HepG2 (cell line): ENCODE measurements around the gene MYCBP2. TPM values are rescaled to one million over a fixed set of nuclear protein-coding genes. Genes with fewer than 3 reads are reported as not detected.

Experiments
- ATAC-seq: fragments of 200-7000 bp; cut with Tn5 transposase; 3 replicates; pipeline ENCODE4 v1.9.1; 2020; ENCODE audit warnings: mild to moderate bottlenecking, moderate library complexity
- BruUV-seq: library from RNA; stranded (reverse); fragments of 400-500 nt; replicated peaks from 2 replicates; lab custom pipeline; 2021; lab: Mats Ljungman, UMichigan
- CTCF ChIA-PET: fragments of 300-600 bp; formaldehyde crosslinking; extraction: SDS; loops from one replicate; lab custom pipeline; 2021; ENCODE audit warnings: low total read pairs, inconsistent platforms, low intra/inter-chr PET ratio; lab: Yijun Ruan, JAX
- POLR2A ChIA-PET: fragments of 350-600 bp; sonication (Branson Sonifier 250); formaldehyde crosslinking; loops from one replicate; lab custom pipeline; 2020; ENCODE audit warnings: antibody characterized with exemption, inconsistent platforms; lab: Yijun Ruan, JAX
- DNase-seq: peaks from one replicate; pipeline ENCODE4 v3.0.0-alpha.2; 2015; ENCODE audit warnings: low spot score
- FAIRE-seq: peaks from 3 replicates; lab custom pipeline; 2011; peaks lifted over from hg19 to GRCh38; lab: Jason Lieb, UNC
- H2AFZ ChIP-seq: one replicate; pipeline ENCODE4 v1.6.1; 2011; ENCODE audit warnings: low read length, inconsistent platforms
- H3K27ac ChIP-seq: fragments of 300-600 bp; 3 replicates; pipeline ENCODE4 v1.8.0; 2011; ENCODE audit warnings: mixed run types, mild to moderate bottlenecking, mixed read lengths, low read length, inconsistent platforms; ENCODE audit not compliant: insufficient read depth; ENCODE audit errors: extremely low read length
- H3K27me3 ChIP-seq, 2 experiments: fragments of 200-600 bp in 1 of 2; 2 replicates in 1 of 2; 3 replicates in 1 of 2; pipeline versions ENCODE4 v1.6.0 to v1.8.0; 2011; ENCODE audit warnings: low read length in 2 of 2, mild to moderate bottlenecking in 2 of 2, moderate library complexity in 2 of 2, inconsistent platforms in 1 of 2; ENCODE audit not compliant: insufficient read depth in 2 of 2, control insufficient read depth in 1 of 2
- H3K36me3 ChIP-seq, 2 experiments: fragments of 200-600 bp in 1 of 2; replicated peaks in 1 of 2; 2 replicates in 1 of 2; 3 replicates in 1 of 2; pipeline versions ENCODE4 v1.5.1 to v1.8.0; 2011; ENCODE audit warnings: low read length in 2 of 2, inconsistent platforms in 1 of 2; ENCODE audit not compliant: insufficient read depth in 2 of 2, control insufficient read depth in 1 of 2
- H3K4me1 ChIP-seq: 2 replicates; pipeline ENCODE4 v1.5.1; 2012; ENCODE audit warnings: low read length, inconsistent platforms; ENCODE audit not compliant: insufficient read depth
- H3K4me2 ChIP-seq: 2 replicates; pipeline ENCODE4 v1.6.0; 2011; ENCODE audit warnings: low read depth, low read length, inconsistent platforms
- H3K4me3 ChIP-seq, 3 experiments: fragments of 200-600 bp in 1 of 3; sonication (generic), shearing (Covaris generic) in 1 of 3; replicated peaks in 1 of 3; 2 replicates each; pipeline ENCODE4 v1.5.1; 2011 to 2016; ENCODE audit warnings: low read length in 3 of 3, inconsistent platforms in 2 of 3, low read depth in 2 of 3, mild to moderate bottlenecking in 2 of 3, control low read depth in 1 of 3, mixed read lengths in 1 of 3; ENCODE audit not compliant: insufficient read depth in 1 of 3
- H3K79me2 ChIP-seq: one replicate; pipeline ENCODE4 v1.6.1; 2011; ENCODE audit warnings: low read length, inconsistent platforms; ENCODE audit not compliant: insufficient read depth
- H3K9ac ChIP-seq: 2 replicates; pipeline ENCODE4 v1.6.0; 2011; ENCODE audit warnings: mild to moderate bottlenecking, low read depth, low read length, inconsistent platforms; ENCODE audit not compliant: insufficient read depth
- H3K9me3 ChIP-seq: 2 replicates; pipeline ENCODE4 v1.5.1; 2012; ENCODE audit warnings: mild to moderate bottlenecking, low read length
- H4K20me1 ChIP-seq: 2 replicates; pipeline ENCODE4 v1.6.0; 2011; ENCODE audit warnings: inconsistent platforms, mild to moderate bottlenecking, low read length, moderate library complexity; ENCODE audit not compliant: insufficient read depth
- BATF2 ChIP-seq: sonication (generic); formaldehyde crosslinking; IDR thresholded peaks from 2 replicates; pipeline ENCODE4 v1.8.0; 2022; ENCODE audit warnings: mild to moderate bottlenecking, missing genetic modification reagents, moderate library complexity
- CBX2 ChIP-seq, 2 experiments: fragments of 200-600 bp in 1 of 2; sonication (generic); formaldehyde crosslinking in 1 of 2; IDR thresholded peaks; 2 replicates each; pipeline versions ENCODE4 v1.7.0 to v1.8.1; 2018 to 2022; ENCODE audit warnings: low read depth in 2 of 2, low read length in 1 of 2, mild to moderate bottlenecking in 1 of 2, missing genetic modification reagents in 1 of 2
- FOSL1 ChIP-seq: sonication (generic); formaldehyde crosslinking; IDR thresholded peaks from 2 replicates; pipeline ENCODE4 v1.9.0; 2021; ENCODE audit warnings: missing genetic modification reagents, borderline replicate concordance
- FUBP1 ChIP-seq: sonication (generic); formaldehyde crosslinking; IDR thresholded peaks from 2 replicates; pipeline ENCODE4 v1.5.1; 2020; ENCODE audit warnings: missing genetic modification reagents, mild to moderate bottlenecking, borderline replicate concordance
- MIER2 ChIP-seq: IDR thresholded peaks from 2 replicates; pipeline ENCODE4 v1.6.1; 2016; ENCODE audit warnings: missing biosample characterization, missing genetic modification reagents
- PHF20 ChIP-seq: sonication (generic); formaldehyde crosslinking; IDR thresholded peaks from 2 replicates; pipeline ENCODE4 v1.5.0; 2020; ENCODE audit warnings: mild to moderate bottlenecking, missing genetic modification reagents
- POLR2A ChIP-seq, 2 experiments: IDR thresholded peaks; 2 replicates each; pipeline ENCODE4 v1.6.1; 2011; ENCODE audit warnings: low read depth in 2 of 2, low read length in 2 of 2, mild to moderate bottlenecking in 1 of 2, moderate library complexity in 1 of 2; ENCODE audit not compliant: insufficient read depth in 1 of 2
- ZNF230 ChIP-seq: sonication (generic); formaldehyde crosslinking; IDR thresholded peaks from 2 replicates; pipeline ENCODE4 v1.4.0; 2020; ENCODE audit warnings: mild to moderate bottlenecking, missing genetic modification reagents
- ZNF33B ChIP-seq: sonication (generic); formaldehyde crosslinking; IDR thresholded peaks from 2 replicates; pipeline ENCODE4 v1.5.1; 2020; ENCODE audit warnings: mild to moderate bottlenecking, missing genetic modification reagents
- ZNF747 ChIP-seq: sonication (generic); formaldehyde crosslinking; IDR thresholded peaks from 2 replicates; pipeline ENCODE4 v1.8.1; 2023; ENCODE audit warnings: missing genetic modification reagents, mild to moderate bottlenecking, borderline replicate concordance
- whole genome bisulfite sequencing: methylation state at CpG from one replicate; pipeline ENCODE4 v1.1.6; 2017; ENCODE audit warnings: low lambda C conversion rate; 5-methylcytosine and 5-hydroxymethylcytosine counted together
- in situ Hi-C: cut with HindIII; loops from 2 replicates; pipeline ENCODE4 v1.10.0; 2017; ENCODE audit warnings: low pct_unique_long_range_greater_than_20kb; ENCODE audit not compliant: extremely low pct_ligation_motif_present
- intact Hi-C: fragments of 100-400 bp; cut with micrococcal nuclease; formaldehyde crosslinking; loops from one replicate; pipeline ENCODE4 v1.10.0; 2022; ENCODE audit not compliant: unreplicated experiment
- polyA plus RNA-seq, 8 experiments: library from polyadenylated mRNA; depleted of rRNA in 3 of 8; stranded (reverse) in 7 of 8; unstranded in 1 of 8; fragments of >200 nt; fragmentation: Illumina TruSeq in 4 of 8; extraction: Trizol in 4 of 8; gene quantifications; 2 replicates each; pipeline versions ENCODE4 v1.2.1 to v1.2.3, GENCODE V29; 2011 to 2016; ENCODE audit warnings: low read depth in 4 of 8, missing spikeins in 1 of 8, mixed read lengths in 1 of 8; ENCODE audit not compliant: insufficient read depth in 1 of 8
- total RNA-seq, 5 experiments: library from RNA; depleted of rRNA; stranded (reverse); fragments of >200 nt; fragmentation: Illumina TruSeq; extraction: Trizol; gene quantifications; 2 replicates each; pipeline ENCODE4 v1.2.3, GENCODE V29; 2016; ENCODE audit warnings: low read depth in 1 of 5
- TF ChIP-seq, protein P1 (sequence below): sonication (generic); formaldehyde crosslinking; IDR thresholded peaks from 2 replicates; pipeline ENCODE4 v1.5.0; 2020; ENCODE audit warnings: missing genetic modification reagents, mild to moderate bottlenecking, borderline replicate concordance
- TF ChIP-seq, protein P2 (sequence below): sonication (generic); formaldehyde crosslinking; IDR thresholded peaks from 2 replicates; pipeline ENCODE4 v1.5.0; 2020; ENCODE audit warnings: missing genetic modification reagents, mild to moderate bottlenecking, borderline replicate concordance

Gene MYCBP2
- total and polyA plus RNA-seq, 2 of the 13 experiments (the other 11 are each of a cell fraction or from before 2014, with no cell fraction given): 16.3 to 35.3 TPM

- in situ Hi-C loops: no loop called here
- WGBS: 91% methylated on average over 1 of the region's 1 CpG
Measured at GRCh38 chr13:77190349-77190958, 136.4 kb downstream of the MYCBP2 start.

More at GRCh38 chr13:77190349-77190958, 136.4 kb downstream of the MYCBP2 start:
- H3K27ac ChIP-seq: no peak overlapping the region
- no peak for DNase-seq
- no peaks in the 10 kb centered on the region for H3K9me3 ChIP-seq
- FAIRE-seq: no peak
- H3K4me2 ChIP-seq: no peak overlapping the region
- TF ChIP-seq FOSL1 (CRISPR knock-in tag) (no peak), ZNF33B (CRISPR knock-in tag) (no peak), FUBP1 (no peak), MIER2 (CRISPR knock-in tag) (no peak), BATF2 (no peak), POLR2A (IDR thresholded peaks at IDR 0.05; ENCODE audit: insufficient read depth in 1 of 2, low read depth in 2 of 2, low read length in 2 of 2) (no peak), ZNF230 (CRISPR knock-in tag) (no peak), CBX2 (IDR thresholded peaks at IDR 0.05; ENCODE audit: low read depth, low read length) (no peak), CBX2 (CRISPR knock-in tag; IDR thresholded peaks at IDR 0.05; ENCODE audit: low read depth) (no peak), ZNF747 (CRISPR knock-in tag) (no peak), PHF20 (CRISPR knock-in tag) (no peak)
- TF ChIP-seq, protein P1, sequence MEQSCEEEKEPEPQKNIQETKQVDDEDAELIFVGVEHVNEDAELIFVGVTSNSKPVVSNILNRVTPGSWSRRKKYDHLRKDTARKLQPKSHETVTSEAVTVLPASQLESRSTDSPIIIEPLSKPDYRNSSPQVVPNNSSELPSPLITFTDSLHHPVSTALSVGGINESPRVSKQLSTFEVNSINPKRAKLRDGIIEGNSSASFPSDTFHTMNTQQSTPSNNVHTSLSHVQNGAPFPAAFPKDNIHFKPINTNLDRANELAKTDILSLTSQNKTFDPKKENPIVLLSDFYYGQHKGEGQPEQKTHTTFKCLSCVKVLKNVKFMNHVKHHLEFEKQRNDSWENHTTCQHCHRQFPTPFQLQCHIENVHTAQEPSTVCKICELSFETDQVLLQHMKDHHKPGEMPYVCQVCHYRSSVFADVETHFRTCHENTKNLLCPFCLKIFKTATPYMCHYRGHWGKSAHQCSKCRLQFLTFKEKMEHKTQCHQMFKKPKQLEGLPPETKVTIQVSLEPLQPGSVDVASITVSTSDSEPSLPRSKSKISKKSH: no peak
- TF ChIP-seq, protein P2, sequence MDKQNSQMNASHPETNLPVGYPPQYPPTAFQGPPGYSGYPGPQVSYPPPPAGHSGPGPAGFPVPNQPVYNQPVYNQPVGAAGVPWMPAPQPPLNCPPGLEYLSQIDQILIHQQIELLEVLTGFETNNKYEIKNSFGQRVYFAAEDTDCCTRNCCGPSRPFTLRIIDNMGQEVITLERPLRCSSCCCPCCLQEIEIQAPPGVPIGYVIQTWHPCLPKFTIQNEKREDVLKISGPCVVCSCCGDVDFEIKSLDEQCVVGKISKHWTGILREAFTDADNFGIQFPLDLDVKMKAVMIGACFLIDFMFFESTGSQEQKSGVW (CRISPR knock-in tag): no peak
- CTCF ChIA-PET: no interaction called here
- no peaks in the 10 kb centered on the region for H3K27me3 ChIP-seq
- intact Hi-C loops: loop anchor here (5.0 kb wide), 1 partner anchor 287 kb away; no protein-coding TSS in a partner anchor
- no peak overlapping the region for H3K4me3 ChIP-seq
- H3K4me1 ChIP-seq: no peaks in the 10 kb centered on the region
- H3K79me2 ChIP-seq: no peaks in the 10 kb centered on the region
- H2AFZ ChIP-seq: no peak overlapping the region
- ATAC-seq: no peak
- H3K9ac ChIP-seq: no peak overlapping the region
- no peaks in the 10 kb centered on the region for H4K20me1 ChIP-seq
- POLR2A ChIA-PET: no interaction called here
- H3K36me3 ChIP-seq: peaks cover 2 to 18% of the 10 kb centered on the region in 2 experiments; a peak in 2 of 5 replicates
- BruUV-seq: no TSS peak
